ENCODE measurements around the gene GLYR1.

DNA sequence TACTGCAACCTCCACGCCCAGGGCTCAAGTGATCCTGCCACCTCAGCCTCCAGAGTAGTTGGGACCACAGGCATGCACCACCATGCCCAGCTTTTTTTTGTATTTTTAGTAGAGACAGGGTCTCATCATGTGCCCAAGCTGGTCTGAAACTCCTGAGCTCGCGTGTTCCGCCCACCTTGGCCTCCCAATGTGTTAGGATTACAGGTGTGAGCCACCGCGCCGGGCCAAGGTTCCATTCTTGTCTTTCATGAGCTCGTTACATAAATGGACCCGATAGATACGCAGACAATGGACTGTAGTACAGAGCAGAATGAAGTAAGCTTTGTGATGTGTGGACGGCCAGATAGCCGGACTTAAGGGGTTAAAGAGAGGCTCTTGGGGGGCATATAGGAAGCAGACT lies 19.5 kb upstream of the GLYR1 start:
- TF ChIP-seq, protein P1, sequence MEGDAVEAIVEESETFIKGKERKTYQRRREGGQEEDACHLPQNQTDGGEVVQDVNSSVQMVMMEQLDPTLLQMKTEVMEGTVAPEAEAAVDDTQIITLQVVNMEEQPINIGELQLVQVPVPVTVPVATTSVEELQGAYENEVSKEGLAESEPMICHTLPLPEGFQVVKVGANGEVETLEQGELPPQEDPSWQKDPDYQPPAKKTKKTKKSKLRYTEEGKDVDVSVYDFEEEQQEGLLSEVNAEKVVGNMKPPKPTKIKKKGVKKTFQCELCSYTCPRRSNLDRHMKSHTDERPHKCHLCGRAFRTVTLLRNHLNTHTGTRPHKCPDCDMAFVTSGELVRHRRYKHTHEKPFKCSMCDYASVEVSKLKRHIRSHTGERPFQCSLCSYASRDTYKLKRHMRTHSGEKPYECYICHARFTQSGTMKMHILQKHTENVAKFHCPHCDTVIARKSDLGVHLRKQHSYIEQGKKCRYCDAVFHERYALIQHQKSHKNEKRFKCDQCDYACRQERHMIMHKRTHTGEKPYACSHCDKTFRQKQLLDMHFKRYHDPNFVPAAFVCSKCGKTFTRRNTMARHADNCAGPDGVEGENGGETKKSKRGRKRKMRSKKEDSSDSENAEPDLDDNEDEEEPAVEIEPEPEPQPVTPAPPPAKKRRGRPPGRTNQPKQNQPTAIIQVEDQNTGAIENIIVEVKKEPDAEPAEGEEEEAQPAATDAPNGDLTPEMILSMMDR (IDR thresholded peaks at IDR 0.05; ENCODE audit: low read depth, low read length, missing input control), result no peak
- TF ChIP-seq GABPA (IDR thresholded peaks at IDR 0.05 in 1 of 2, conservative IDR thresholded peaks at IDR 0.05 in 1 of 2) (no peak), RAD21 (IDR thresholded peaks at IDR 0.05) (no peak)
- TF ChIP-seq, protein P2, sequence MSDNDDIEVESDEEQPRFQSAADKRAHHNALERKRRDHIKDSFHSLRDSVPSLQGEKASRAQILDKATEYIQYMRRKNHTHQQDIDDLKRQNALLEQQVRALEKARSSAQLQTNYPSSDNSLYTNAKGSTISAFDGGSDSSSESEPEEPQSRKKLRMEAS (IDR thresholded peaks at IDR 0.05), result no peak
